SW 1271 (cell line): ENCODE data around the gene ALKBH5.
A peak's percentile ranks its signal among the peaks of the same experiment; 100 is the strongest.

ENCODE experiments used
- DNase-seq, 2 experiments: peaks; one replicate each; lab custom pipeline; 2025; lab: John Stamatoyannopoulos, UW

Gene ALKBH5

GRCh38 chr17:18183334-18184142 lies at the start of gene ALKBH5:
TSS of gene ALKBH5 (plus strand) at chr17:18183828. CDS start at chr17:18184244, 416 bp downstream.
- peak; percentile 100 for DNase-seq

- DNase-seq, result no peak
Measured at GRCh38 chr17:18136357-18136756, 47.3 kb upstream of the ALKBH5 start.

GRCh38 chr17:18138065-18138749 lies 45.4 kb upstream of the ALKBH5 start:
- no peak for DNase-seq

- no peak for DNase-seq
Measured at GRCh38 chr17:18139092-18139491, 44.5 kb upstream of the ALKBH5 start.

- no peak for DNase-seq
Measured at GRCh38 chr17:18139498-18139897, 44.1 kb upstream of the ALKBH5 start.

- DNase-seq, result peak in 1 of 2 experiments; percentile 44
Measured at GRCh38 chr17:18139949-18140348, 43.7 kb upstream of the ALKBH5 start.

GRCh38 chr17:18140648-18141047 lies 43.0 kb upstream of the ALKBH5 start:
- no peak for DNase-seq

GRCh38 chr17:18141210-18141803 lies 42.3 kb upstream of the ALKBH5 start:
- DNase-seq, result peak in 1 of 2 experiments; percentile 79

GRCh38 chr17:18142417-18142816 lies 41.2 kb upstream of the ALKBH5 start:
- no peak for DNase-seq

GRCh38 chr17:18143044-18143936 lies 40.3 kb upstream of the ALKBH5 start:
- peak in 1 of 2 experiments; percentile 30 for DNase-seq

GRCh38 chr17:18144261-18144660 lies 39.4 kb upstream of the ALKBH5 start:
- DNase-seq, result no peak

GRCh38 chr17:18144855-18145254 lies 38.8 kb upstream of the ALKBH5 start:
- no peak for DNase-seq

GRCh38 chr17:18145811-18146210 lies 37.8 kb upstream of the ALKBH5 start:
- DNase-seq, result no peak

- DNase-seq, result no peak
Measured at GRCh38 chr17:18146259-18146658, 37.4 kb upstream of the ALKBH5 start.

- no peak for DNase-seq
Measured at GRCh38 chr17:18146980-18147379, 36.6 kb upstream of the ALKBH5 start.

- DNase-seq, result no peak
Measured at GRCh38 chr17:18148586-18148985, 35.0 kb upstream of the ALKBH5 start.

GRCh38 chr17:18151290-18151689 lies 32.3 kb upstream of the ALKBH5 start:
- DNase-seq, result no peak

- DNase-seq, result no peak
Measured at GRCh38 chr17:18155179-18155578, 28.4 kb upstream of the ALKBH5 start.

- no peak for DNase-seq
Measured at GRCh38 chr17:18156171-18156975, 27.3 kb upstream of the ALKBH5 start.

- DNase-seq, result no peak
Measured at GRCh38 chr17:18156976-18157280, 26.7 kb upstream of the ALKBH5 start.

- no peak for DNase-seq
Measured at GRCh38 chr17:18157354-18157985, 26.2 kb upstream of the ALKBH5 start.
